Endothelial cell (in vitro differentiated cells): ENCODE measurements around the gene ARRDC1. TPM values are rescaled to one million over a fixed set of nuclear protein-coding genes. Genes with fewer than 3 reads are reported as not detected.
"Not testable (repeated sequence)": the region's sequence is repeated elsewhere in the genome, so short reads cannot be mapped to it uniquely, and the experiment has no call there.

ENCODE experiments used
- DNase-seq: peaks from one replicate; pipeline ENCODE4 v3.0.0; 2021; ENCODE audit warnings: low spot score
- H3K27ac Mint-ChIP-seq: one replicate; pipeline ENCODE4 v1.8.0; 2021; ENCODE audit warnings: mixed read lengths, inconsistent platforms; ENCODE audit not compliant: unreplicated experiment
- H3K27me3 Mint-ChIP-seq: one replicate; pipeline ENCODE4 v1.8.0; 2021; ENCODE audit warnings: mild to moderate bottlenecking, moderate library complexity, mixed read lengths, inconsistent platforms; ENCODE audit not compliant: unreplicated experiment
- H3K36me3 Mint-ChIP-seq: one replicate; pipeline ENCODE4 v1.8.0; 2021; ENCODE audit warnings: mild to moderate bottlenecking, low read depth, mixed read lengths, inconsistent platforms; ENCODE audit not compliant: unreplicated experiment
- H3K4me1 Mint-ChIP-seq: one replicate; pipeline ENCODE4 v1.8.0; 2021; ENCODE audit warnings: mild to moderate bottlenecking, mixed read lengths, inconsistent platforms; ENCODE audit not compliant: unreplicated experiment
- H3K4me3 Mint-ChIP-seq: one replicate; pipeline ENCODE4 v1.8.0; 2021; ENCODE audit warnings: mild to moderate bottlenecking, mixed read lengths, inconsistent platforms; ENCODE audit not compliant: unreplicated experiment
- H3K9me3 Mint-ChIP-seq: one replicate; pipeline ENCODE4 v1.8.0; 2021; ENCODE audit warnings: mixed read lengths, inconsistent platforms; ENCODE audit not compliant: unreplicated experiment
- CTCF ChIP-seq: fragments of 200-600 bp; sonication (generic); IDR thresholded peaks from one replicate; pipeline ENCODE4 v1.5.0; 2021; ENCODE audit warnings: antibody characterized with exemption; ENCODE audit not compliant: unreplicated experiment
- total RNA-seq: library from RNA; stranded (reverse); fragmentation: NEBNext Ultra II Directional; extraction: Animal tissue kit (Norgen Biotek cat#: 25700); gene quantifications from one replicate; pipeline ENCODE4 v1.2.1, GENCODE V29; 2021; ENCODE audit not compliant: unreplicated experiment

ARRDC1 gene
- total RNA-seq, 1 donor from 2014 or later: 20.3 TPM

DNA sequence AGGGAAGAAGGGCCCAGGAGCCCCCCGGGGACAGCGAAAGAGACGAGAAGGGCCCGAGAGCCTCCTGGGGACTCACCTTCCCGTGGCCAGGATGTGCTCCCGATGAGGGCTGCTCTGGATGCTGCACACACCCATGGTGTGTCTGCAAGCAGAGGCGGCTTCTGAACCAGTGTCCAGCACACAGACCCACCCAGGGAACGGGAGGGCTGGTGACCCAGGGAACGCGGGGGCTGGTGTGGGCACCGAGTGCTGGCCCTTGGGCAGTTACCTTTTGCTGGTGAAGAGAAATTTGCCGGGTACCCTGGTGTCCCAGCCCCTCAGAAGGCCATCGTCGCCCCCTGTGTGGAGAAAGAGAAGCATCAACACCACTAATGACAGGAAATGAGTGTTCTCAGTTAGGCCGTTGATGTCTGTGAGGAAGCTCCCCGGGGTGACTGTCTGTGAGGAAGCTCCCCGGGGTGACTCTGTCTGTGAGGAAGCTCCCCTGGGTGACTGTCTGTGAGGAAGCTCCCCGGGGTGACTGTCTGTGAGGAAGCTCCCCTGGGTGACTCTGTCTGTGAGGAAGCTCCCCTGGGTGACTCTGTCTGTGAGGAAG, 40.6 kb upstream of the ARRDC1 start:
- H3K9me3 Mint-ChIP-seq: no peaks in the 10 kb centered on the region
- no peak overlapping the region for H3K27ac Mint-ChIP-seq
- peaks cover 6% of the 10 kb centered on the region for H3K27me3 Mint-ChIP-seq
- no peak overlapping the region for H3K4me3 Mint-ChIP-seq
- H3K4me1 Mint-ChIP-seq: peaks cover 3% of the 10 kb centered on the region
- peaks cover 32% of the 10 kb centered on the region for H3K36me3 Mint-ChIP-seq
- DNase-seq: no peak
- no peak for TF ChIP-seq CTCF

DNA sequence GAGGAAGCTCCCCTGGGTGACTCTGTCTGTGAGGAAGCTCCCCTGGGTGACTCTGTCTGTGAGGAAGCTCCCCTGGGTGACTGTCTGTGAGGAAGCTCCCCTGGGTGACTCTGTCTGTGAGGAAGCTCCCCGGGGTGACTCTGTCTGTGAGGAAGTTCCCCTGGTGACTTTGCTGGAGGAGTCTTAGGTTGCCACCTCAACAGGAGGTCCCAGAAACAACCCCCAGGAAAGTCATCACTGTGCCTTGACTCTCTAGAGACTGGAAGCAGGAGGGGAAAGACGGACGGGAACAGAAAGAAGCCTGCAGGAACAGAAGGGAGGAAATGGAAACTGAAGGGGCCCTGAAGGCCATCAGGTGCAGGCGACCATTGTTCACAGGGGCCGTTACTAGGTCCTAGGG, 37.0 kb upstream of the ARRDC1 start:
- not testable (repeated sequence) for H3K27me3 Mint-ChIP-seq, H3K4me3 Mint-ChIP-seq, H3K9me3 Mint-ChIP-seq, H3K4me1 Mint-ChIP-seq, DNase-seq, H3K27ac Mint-ChIP-seq
- peaks cover 38% of the 10 kb centered on the region for H3K36me3 Mint-ChIP-seq

GRCh38 chr9:137569609-137570203, 35.8 kb upstream of the ARRDC1 start:
- Mint-ChIP-seq H3K27me3 (peaks cover 5% of the 10 kb centered on the region), H3K9me3 (no peaks in the 10 kb centered on the region), H3K36me3 (peaks cover 32% of the 10 kb centered on the region), H3K4me1 (peaks cover 5% of the 10 kb centered on the region), H3K4me3 (no peak overlapping the region), H3K27ac (no peak overlapping the region)
- DNase-seq: no peak
- no peak for TF ChIP-seq CTCF

GRCh38 chr9:137570566-137570965, 34.9 kb upstream of the ARRDC1 start:
- no peaks in the 10 kb centered on the region for H3K9me3 Mint-ChIP-seq
- no peak overlapping the region for H3K27ac Mint-ChIP-seq
- H3K27me3 Mint-ChIP-seq: peaks cover 9% of the 10 kb centered on the region
- H3K36me3 Mint-ChIP-seq: peaks cover 39% of the 10 kb centered on the region
- no peak for DNase-seq
- peaks cover 5% of the 10 kb centered on the region for H3K4me1 Mint-ChIP-seq
- TF ChIP-seq CTCF: no peak
- peak overlapping the region; percentile 47 for H3K4me3 Mint-ChIP-seq

GRCh38 chr9:137574192-137574591, 31.3 kb upstream of the ARRDC1 start:
- H3K4me1 Mint-ChIP-seq: peaks cover 17% of the 10 kb centered on the region
- no peaks in the 10 kb centered on the region for H3K9me3 Mint-ChIP-seq
- H3K27ac Mint-ChIP-seq: no peak overlapping the region
- peaks cover 42% of the 10 kb centered on the region for H3K36me3 Mint-ChIP-seq
- no peak overlapping the region for H3K4me3 Mint-ChIP-seq
- no peak for TF ChIP-seq CTCF
- H3K27me3 Mint-ChIP-seq: peaks cover 9% of the 10 kb centered on the region
- no peak for DNase-seq
